HG02763 (cell line): ENCODE results near the gene PASK.

ENCODE experiments used
- ATAC-seq: cut with Tn5 transposase; IDR thresholded peaks from one replicate; pipeline ENCODE4 v1.9.1; 2021; ENCODE audit warnings: mild to moderate bottlenecking, moderate library complexity; ENCODE audit not compliant: unreplicated experiment

The PASK gene

GRCh38 chr2:241129086-241129871 is 20.0 kb downstream of the PASK start:
- no peak for ATAC-seq

- no peak for ATAC-seq
Measured at GRCh38 chr2:241128266-241128665, 21.0 kb downstream of the PASK start.

- ATAC-seq, result no peak
Measured at GRCh38 chr2:241126771-241127202, 22.5 kb downstream of the PASK start.

- no peak for ATAC-seq
Measured at GRCh38 chr2:241126201-241126611, 23.1 kb downstream of the PASK start.

GRCh38 chr2:241125626-241126025 is 23.6 kb downstream of the PASK start:
- no peak for ATAC-seq

- ATAC-seq, result no peak
Measured at GRCh38 chr2:241123816-241124536, 25.3 kb downstream of the PASK start.

- ATAC-seq, result no peak
Measured at GRCh38 chr2:241122376-241123002, 26.8 kb downstream of the PASK start.

- no peak for ATAC-seq
Measured at GRCh38 chr2:241121008-241121407, 28.3 kb downstream of the PASK start.

- no peak for ATAC-seq
Measured at GRCh38 chr2:241120440-241120839, 28.8 kb downstream of the PASK start.

GRCh38 chr2:241118737-241119505 is 30.4 kb downstream of the PASK start:
- ATAC-seq, result no peak

GRCh38 chr2:241116606-241117560 is 32.4 kb downstream of the PASK start:
- no peak for ATAC-seq

GRCh38 chr2:241115361-241115760 is 33.9 kb downstream of the PASK start:
- no peak for ATAC-seq

- no peak for ATAC-seq
Measured at GRCh38 chr2:241114836-241115235, 34.4 kb downstream of the PASK start.

GRCh38 chr2:241112592-241112991 is 36.7 kb downstream of the PASK start:
- ATAC-seq, result no peak

- no peak for ATAC-seq
Measured at GRCh38 chr2:241112046-241112445, 37.2 kb downstream of the PASK start.

- no peak for ATAC-seq
Measured at GRCh38 chr2:241111440-241111805, 37.8 kb downstream of the PASK start.

- ATAC-seq, result no peak
Measured at GRCh38 chr2:241110607-241111439, 38.4 kb downstream of the PASK start.

GRCh38 chr2:241110089-241110606 is 39.1 kb downstream of the PASK start:
- ATAC-seq, result no peak
